ENCODE results near the gene SIX6.

SIX6 gene

DNA sequence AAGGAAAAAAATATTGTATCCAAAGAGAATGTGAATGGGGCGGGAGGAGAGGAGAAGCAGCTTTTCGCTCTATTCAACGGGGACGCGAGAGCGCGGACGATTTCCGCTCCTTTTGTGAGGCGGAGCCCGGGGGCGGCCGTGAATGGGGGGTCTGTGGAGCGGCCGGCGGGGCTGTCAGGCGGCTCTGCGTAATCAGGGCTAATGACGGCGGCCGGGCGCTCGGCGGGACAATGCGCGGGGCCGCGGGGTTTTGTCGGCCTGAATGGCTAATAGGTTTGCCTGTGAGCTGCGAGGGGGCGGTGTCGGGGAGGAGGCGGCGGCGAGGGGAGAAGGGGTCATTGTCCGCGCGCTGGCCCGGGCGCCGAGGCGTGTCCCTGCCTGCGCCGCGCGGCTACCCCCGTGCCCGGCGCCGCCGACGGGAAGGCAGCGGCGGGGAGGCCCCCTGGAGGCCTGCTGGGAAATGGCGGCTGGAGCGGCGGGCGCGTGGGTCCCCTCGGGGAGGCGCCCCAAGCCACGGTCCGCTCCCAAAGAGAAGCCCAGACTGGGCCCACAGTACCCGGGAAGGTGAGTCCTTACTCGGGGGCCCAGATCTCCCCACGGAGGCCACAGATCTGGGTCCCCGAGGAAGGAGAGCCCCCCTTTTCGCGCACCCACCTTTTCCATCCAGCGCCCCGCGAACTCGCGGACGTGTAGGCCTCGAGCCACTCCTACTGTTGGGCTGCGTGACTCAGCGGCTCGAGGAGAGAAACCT lies 6.0 kb downstream of the SIX6 start:
- DNase-seq = peak; percentile 56

DNA sequence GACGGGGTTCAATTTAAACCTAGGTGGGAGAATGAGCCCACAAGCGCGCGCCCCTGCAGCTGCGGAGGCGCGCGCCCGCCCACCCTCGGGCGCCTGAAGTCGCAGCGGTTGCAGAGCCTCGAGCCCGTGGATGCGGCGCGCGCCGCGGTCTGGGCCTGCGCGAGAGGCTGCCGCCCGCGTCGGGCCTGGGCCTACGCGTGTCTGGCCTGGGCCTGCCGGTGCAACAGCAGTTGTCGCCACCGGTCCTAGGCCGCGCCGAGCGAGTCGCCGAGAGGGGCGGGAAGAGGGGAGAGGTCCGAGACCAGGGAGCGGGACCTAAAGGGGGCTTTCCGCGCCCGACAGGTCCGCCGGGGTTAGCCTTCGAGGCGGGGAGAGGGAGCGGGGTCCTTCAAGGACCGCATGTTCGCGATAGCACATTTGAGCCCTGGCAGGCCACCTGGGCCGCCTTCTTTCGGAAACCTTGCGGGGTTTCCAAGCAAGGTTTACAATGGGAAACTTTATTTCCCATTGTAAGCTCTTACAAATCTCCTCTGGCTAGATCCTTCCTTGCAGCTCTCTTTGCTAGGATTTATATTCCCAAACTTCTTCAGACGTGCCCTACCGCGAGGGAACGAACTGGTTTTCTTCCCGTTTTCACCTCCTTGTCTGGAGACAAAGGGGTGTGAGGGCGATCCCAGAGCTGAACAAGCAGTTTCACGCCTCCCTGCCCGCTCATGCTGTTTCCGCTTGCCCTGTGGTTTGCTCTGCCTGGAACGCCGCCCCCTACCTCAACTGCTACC lies 6.8 kb downstream of the SIX6 start:
- DNase-seq = peak; percentile 57

DNA sequence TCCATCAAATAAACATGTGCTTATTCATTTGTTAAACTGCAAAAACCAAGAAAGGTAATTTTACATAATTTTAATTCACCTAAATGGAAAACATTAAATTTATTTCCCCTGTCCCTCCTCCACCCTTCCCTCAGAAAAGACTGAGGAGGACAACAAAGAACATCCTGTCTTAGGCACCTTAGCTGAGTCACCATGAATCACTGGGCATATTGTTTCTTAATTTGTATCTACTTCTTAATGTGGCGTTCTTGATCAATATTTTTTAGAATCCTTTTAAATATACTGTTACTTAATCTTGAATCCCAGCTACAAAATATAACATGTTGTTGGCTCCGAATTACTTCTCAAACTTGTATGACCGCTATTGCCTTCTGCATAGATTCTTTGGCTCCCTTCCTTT lies 23.5 kb downstream of the SIX6 start:
- no peak for DNase-seq

DNA sequence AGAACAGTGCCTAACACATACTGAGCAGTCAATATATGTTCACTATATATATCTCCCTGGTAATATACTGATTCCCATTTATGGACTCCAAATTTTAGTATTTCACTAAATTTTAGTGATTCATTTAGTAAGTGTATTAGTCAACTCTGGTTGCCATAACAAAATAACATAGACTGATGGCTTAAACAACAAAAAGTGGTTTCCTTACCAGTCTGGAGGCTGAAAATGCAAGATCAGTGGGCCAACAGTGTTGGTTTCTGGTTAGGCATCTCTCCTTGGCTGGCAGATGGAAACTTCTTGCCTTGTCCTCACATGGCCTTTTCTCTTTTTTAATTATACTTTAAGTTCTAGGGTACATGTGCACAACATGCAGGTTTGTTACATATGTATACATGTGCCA lies 28.7 kb downstream of the SIX6 start:
- DNase-seq = no peak

DNA sequence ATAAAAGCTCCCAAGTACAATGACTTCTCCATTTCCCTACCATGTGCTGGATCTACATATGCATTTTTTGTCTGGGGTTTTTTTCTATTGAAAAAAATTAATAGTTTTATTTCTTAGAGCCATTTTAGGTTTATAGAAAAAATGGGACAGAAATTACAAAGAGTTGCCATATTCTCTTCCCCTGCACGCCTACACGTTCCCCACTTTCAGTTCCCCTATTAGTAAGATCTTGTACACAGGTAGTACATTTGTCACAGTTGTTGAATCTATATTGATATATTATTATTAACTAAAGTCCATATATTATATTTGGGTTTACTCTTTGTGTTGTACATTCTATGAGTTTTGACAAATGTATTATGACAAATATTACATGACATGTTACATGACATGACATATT lies 35.7 kb downstream of the SIX6 start:
- DNase-seq = no peak

DNA sequence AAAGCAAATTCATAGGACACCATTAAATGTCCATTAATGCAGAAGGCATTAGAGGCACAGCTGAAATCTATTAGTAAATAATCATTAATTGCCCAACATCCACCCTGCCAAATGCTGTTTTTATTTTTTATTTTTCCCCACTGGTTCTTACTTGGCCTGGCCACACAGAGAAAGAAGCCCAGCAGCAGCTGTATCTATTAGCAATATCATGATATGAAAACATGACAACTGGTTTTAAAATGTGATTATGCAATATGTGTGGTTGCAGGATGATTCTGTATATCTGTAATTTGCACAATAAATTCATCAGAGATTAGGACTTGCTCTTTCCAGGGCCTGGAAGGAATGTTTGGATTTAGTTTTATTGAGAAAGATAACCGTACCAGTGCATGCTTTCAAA lies 44.9 kb downstream of the SIX6 start:
- DNase-seq = no peak

DNA sequence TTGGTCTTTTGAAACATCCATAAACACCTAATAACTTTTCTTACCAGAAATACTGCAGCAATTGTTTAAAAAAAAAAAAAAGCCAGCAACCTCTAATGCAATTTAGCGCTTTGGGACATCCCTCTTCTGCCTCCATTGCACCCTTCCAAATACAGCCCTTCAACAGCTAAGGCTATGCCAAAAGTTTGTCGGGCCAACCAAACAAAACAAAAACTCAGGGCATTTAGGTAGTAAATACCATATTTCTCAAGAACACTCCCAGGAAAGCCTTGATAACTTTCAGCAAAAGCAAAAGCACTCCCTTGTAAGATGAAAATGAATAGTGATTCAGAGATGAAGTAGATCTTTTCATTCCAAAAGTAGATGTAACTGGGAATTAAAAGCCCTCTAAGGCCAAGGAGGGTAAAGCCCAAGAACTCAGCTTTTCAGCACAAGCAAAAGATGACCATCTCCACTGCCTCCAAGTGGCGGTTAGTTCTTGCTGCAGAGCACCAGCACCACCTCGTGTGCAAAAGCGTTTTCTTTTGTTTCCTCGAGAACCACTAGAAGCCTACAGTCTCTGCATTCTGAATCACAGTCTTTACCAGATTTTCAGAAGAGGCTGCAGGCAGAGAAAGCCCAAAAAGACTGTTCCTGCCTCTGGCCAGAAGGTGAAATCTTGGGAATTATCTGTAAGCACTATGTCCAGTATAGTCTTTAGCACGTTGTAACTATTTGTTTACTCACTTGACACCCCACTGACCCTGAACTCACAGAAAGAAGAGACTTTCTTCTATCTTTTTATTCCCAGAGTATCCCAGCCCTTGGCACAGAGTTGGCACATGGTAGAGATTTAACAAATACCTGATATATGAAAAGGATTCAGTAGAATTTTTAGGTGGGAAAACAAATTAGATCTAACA lies 53.1 kb downstream of the SIX6 start:
- peak; percentile 77 for DNase-seq

Measured in left hindlimb (tissue), 1 donor.